B cell (primary cell): ENCODE data around the gene ACOX2.

Experiments
- CTCF ChIP-seq: fragments of 200-600 bp; IDR thresholded peaks from one replicate; pipeline ENCODE4 v1.8.0; 2022; ENCODE audit warnings: antibody characterized with exemption, mild to moderate bottlenecking
- EZH2 ChIP-seq: IDR thresholded peaks from 2 replicates; pipeline ENCODE4 v1.6.1; 2012; ENCODE audit warnings: borderline replicate concordance, low read depth, mild to moderate bottlenecking, moderate library complexity, low read length; ENCODE audit not compliant: insufficient read depth, poor library complexity, severe bottlenecking

DNA sequence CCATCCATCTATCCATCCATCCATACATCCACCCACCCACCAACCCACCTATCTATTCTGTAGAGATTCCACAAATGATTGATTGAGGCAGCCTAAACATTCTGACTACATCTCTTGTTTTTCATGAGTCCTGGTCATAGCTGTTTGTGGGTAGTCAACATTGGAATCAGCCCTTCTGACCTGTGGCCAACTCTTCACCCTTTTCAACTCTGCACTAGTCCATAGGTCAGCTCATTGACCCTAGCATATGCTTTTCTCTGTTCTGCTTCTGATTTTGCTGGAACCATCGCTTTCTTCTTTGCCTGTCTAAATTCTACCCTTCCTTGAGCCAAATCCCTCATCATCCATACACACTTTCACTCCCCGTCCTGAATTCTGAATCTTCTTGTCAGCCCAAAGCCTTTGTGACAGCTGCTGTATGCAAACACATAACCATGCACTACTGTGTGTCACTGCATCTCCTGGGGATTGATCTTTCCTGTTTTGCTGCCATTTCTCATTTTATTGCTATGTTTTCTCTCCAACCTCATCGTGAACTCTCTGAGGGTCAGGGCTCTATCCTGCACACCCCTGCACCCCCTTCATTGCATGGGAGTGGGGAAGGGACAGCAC is 61.9 kb downstream of the ACOX2 start:
- no peak for TF ChIP-seq CTCF
- TF ChIP-seq EZH2, result no peak
